ENCODE measurements around the gene DMAC2.

GRCh38 chr19:41422955-41423354 is 16.8 kb downstream of the DMAC2 start:
- TF ChIP-seq, protein P1, sequence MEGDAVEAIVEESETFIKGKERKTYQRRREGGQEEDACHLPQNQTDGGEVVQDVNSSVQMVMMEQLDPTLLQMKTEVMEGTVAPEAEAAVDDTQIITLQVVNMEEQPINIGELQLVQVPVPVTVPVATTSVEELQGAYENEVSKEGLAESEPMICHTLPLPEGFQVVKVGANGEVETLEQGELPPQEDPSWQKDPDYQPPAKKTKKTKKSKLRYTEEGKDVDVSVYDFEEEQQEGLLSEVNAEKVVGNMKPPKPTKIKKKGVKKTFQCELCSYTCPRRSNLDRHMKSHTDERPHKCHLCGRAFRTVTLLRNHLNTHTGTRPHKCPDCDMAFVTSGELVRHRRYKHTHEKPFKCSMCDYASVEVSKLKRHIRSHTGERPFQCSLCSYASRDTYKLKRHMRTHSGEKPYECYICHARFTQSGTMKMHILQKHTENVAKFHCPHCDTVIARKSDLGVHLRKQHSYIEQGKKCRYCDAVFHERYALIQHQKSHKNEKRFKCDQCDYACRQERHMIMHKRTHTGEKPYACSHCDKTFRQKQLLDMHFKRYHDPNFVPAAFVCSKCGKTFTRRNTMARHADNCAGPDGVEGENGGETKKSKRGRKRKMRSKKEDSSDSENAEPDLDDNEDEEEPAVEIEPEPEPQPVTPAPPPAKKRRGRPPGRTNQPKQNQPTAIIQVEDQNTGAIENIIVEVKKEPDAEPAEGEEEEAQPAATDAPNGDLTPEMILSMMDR (IDR thresholded peaks at IDR 0.05): no peak
- TF ChIP-seq POLR2AphosphoS5 (IDR thresholded peaks at IDR 0.05) (no peak), POLR2A (IDR thresholded peaks at IDR 0.05) (no peak), EP300 (IDR thresholded peaks at IDR 0.05) (no peak)
